Measurements from ENCODE around the gene MXRA7. TPM values are rescaled to one million over a fixed set of nuclear protein-coding genes. Genes with fewer than 3 reads are reported as not detected.

The MXRA7 gene
- total and polyA plus RNA-seq, 4 donors: 4.8 to 22.1 (median 11.3) TPM

DNA sequence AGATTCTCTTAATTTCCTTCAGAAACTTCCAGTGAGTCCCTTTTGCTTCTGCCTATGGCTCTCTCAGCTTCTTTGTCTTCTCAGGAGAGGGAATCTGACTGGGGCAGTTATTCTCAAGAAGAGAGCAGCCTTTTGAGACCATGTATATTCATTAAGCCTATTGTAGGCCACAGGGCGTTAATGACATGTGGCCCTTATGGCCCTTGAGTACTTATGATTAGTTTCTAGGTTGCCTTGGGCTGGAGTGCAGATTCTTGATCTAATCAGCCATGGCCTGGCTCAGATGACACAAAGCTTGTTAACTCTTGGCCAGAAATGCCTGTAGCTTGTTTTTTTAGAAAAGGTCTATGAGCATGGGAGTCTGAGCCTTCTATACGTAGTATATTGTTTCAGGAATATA lies 44.5 kb upstream of the MXRA7 start (continued):
- TF ChIP-seq HNF4A (conservative IDR thresholded peaks at IDR 0.05): no peak

DNA sequence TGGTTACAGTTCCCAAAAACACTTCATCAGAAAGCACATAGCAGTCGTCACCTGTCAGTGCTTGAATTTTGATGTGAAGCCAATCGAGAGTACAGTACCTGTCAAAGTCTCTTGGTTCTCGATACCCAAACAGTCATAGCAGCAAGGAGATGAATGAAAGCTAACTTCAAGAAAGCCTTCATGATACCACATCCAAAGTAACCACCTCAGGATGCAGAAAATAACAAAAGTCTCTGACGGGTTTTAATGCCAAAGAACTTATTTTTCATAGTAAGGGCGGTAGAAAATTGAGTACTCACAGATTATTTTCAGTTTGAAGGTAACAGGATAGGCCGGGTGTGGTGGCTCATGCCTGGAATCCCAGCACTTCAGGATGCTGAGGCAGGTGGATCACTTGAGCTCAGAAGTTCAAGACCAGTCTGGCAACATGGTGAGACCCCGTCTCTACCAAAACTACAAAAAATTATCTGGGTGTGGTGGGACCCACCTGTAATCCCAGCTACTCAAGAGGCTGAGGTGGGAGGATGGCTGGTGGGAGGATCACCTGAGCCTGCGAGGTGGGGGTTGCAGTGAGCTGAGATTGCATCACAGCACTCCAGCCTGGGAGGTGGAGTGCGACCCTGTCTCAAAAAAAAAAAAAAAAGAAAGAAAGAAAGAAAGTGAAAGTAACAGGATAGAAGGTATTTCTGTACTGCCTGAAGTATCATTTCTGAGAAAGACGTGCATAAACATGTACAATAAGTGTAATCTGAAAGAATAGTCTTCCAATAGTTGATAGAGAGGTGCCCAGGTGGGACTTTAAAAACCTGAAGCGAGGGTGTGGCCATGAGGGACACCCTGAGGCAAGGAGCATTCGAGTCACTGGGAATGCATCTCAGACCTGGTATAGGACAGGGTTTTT lies 42.5 kb upstream of the MXRA7 start:
- H3K9me3 ChIP-seq (ENCODE audit: control insufficient read depth in 4 of 4, low read length in 3 of 4): no peaks in the 10 kb centered on the region
- H3K27me3 ChIP-seq (ENCODE audit: control insufficient read depth in 4 of 4, insufficient read depth in 4 of 4, low read length in 3 of 4): no peaks in the 10 kb centered on the region
- no peaks in the 10 kb centered on the region for H3K4me1 ChIP-seq (ENCODE audit: control insufficient read depth in 4 of 4, insufficient read depth in 4 of 4, low read length in 3 of 4)
- H3K27ac ChIP-seq (ENCODE audit: low read depth in 1 of 2, low read length in 2 of 2): no peak overlapping the region
- 84% methylated on average over 12 of the region's 12 CpGs for WGBS
- H3K4me3 ChIP-seq (ENCODE audit: low read depth in 1 of 3, low read length in 3 of 3): no peak overlapping the region
- TF ChIP-seq SP1 (IDR thresholded peaks at IDR 0.05): no peak
- no peak for TF ChIP-seq RAD21 (IDR thresholded peaks at IDR 0.05)
- no peak for TF ChIP-seq CTCF (IDR thresholded peaks at IDR 0.05; ENCODE audit: low read depth, low read length, missing input control)
- no peak for TF ChIP-seq HNF4A (conservative IDR thresholded peaks at IDR 0.05)
- TF ChIP-seq MAX (IDR thresholded peaks at IDR 0.05): no peak
- no peak for TF ChIP-seq NR2F2 (IDR thresholded peaks at IDR 0.05)
- TF ChIP-seq ATF3 (IDR thresholded peaks at IDR 0.05): no peak
- TF ChIP-seq TAF1 (conservative IDR thresholded peaks at IDR 0.05): no peak
- TF ChIP-seq EGR1 (IDR thresholded peaks at IDR 0.05; ENCODE audit: low read depth in 2 of 2): no peak
- TF ChIP-seq RXRA (IDR thresholded peaks at IDR 0.05): no peak
- TF ChIP-seq, protein P1, sequence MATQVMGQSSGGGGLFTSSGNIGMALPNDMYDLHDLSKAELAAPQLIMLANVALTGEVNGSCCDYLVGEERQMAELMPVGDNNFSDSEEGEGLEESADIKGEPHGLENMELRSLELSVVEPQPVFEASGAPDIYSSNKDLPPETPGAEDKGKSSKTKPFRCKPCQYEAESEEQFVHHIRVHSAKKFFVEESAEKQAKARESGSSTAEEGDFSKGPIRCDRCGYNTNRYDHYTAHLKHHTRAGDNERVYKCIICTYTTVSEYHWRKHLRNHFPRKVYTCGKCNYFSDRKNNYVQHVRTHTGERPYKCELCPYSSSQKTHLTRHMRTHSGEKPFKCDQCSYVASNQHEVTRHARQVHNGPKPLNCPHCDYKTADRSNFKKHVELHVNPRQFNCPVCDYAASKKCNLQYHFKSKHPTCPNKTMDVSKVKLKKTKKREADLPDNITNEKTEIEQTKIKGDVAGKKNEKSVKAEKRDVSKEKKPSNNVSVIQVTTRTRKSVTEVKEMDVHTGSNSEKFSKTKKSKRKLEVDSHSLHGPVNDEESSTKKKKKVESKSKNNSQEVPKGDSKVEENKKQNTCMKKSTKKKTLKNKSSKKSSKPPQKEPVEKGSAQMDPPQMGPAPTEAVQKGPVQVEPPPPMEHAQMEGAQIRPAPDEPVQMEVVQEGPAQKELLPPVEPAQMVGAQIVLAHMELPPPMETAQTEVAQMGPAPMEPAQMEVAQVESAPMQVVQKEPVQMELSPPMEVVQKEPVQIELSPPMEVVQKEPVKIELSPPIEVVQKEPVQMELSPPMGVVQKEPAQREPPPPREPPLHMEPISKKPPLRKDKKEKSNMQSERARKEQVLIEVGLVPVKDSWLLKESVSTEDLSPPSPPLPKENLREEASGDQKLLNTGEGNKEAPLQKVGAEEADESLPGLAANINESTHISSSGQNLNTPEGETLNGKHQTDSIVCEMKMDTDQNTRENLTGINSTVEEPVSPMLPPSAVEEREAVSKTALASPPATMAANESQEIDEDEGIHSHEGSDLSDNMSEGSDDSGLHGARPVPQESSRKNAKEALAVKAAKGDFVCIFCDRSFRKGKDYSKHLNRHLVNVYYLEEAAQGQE (IDR thresholded peaks at IDR 0.05): no peak
- no peak for TF ChIP-seq FOXA2 (IDR thresholded peaks at IDR 0.05)
- no peak for TF ChIP-seq HNF4G (IDR thresholded peaks at IDR 0.05)
- no peak for TF ChIP-seq GABPA (IDR thresholded peaks at IDR 0.05 in 1 of 2, conservative IDR thresholded peaks at IDR 0.05 in 1 of 2)
- no peak for TF ChIP-seq JUND (IDR thresholded peaks at IDR 0.05)
- TF ChIP-seq ZBTB33 (IDR thresholded peaks at IDR 0.05): no peak
- no peak for TF ChIP-seq FOXA1 (IDR thresholded peaks at IDR 0.05)
- no peak for TF ChIP-seq YY1 (IDR thresholded peaks at IDR 0.05)
- no peak for DNase-seq (ENCODE audit: low spot score)
- H3K9ac ChIP-seq (ENCODE audit: low read depth in 1 of 2, low read length in 2 of 2): no peak overlapping the region
- peaks cover 7 to 11% (median 11%) of the 10 kb centered on the region in 4 donors for H3K36me3 ChIP-seq (ENCODE audit: control insufficient read depth in 4 of 4, insufficient read depth in 3 of 4, low read depth in 1 of 4, low read length in 3 of 4)

All from liver (tissue), 9 donors.